Right cardiac atrium (tissue), 5 donors: ENCODE measurements around the gene IFNAR2. TPM values are rescaled to one million over a fixed set of nuclear protein-coding genes. Genes with fewer than 3 reads are reported as not detected.
A peak's percentile ranks its signal among the peaks of the same experiment; 100 is the strongest.
"Not testable (repeated sequence)": the region's sequence is repeated elsewhere in the genome, so short reads cannot be mapped to it uniquely, and the experiment has no call there.

Experiments used
- ATAC-seq, 2 donors: fragments of 200-7000 bp; cut with Tn5 transposase; one replicate each; pipeline versions ENCODE4 v1.8.0 to v1.9.1; 2020; ENCODE audit warnings: moderate library complexity in 2 of 2, mild to moderate bottlenecking in 1 of 2
- DNase-seq, 3 donors: peaks; one replicate each; pipeline ENCODE4 v3.0.0-alpha.2; 2020
- H3K27ac ChIP-seq: one replicate; pipeline ENCODE4 v1.5.1; 2013; ENCODE audit warnings: mild to moderate bottlenecking, low read length, control low read depth, moderate library complexity
- H3K27me3 ChIP-seq: one replicate; pipeline ENCODE4 v1.6.1; 2013; ENCODE audit not compliant: control insufficient read depth, insufficient read depth
- H3K4me1 ChIP-seq: one replicate; pipeline ENCODE4 v1.6.1; 2013; ENCODE audit warnings: low read length; ENCODE audit not compliant: control insufficient read depth, insufficient read depth
- H3K4me3 ChIP-seq: one replicate; pipeline ENCODE4 v1.5.1; 2013; ENCODE audit warnings: low read length, control low read depth
- H3K9me3 ChIP-seq: one replicate; pipeline ENCODE4 v1.6.1; 2013; ENCODE audit warnings: low read length; ENCODE audit not compliant: control insufficient read depth
- WGBS: extraction: QIAGEN DNeasy Blood & Tissue Kit; methylation state at CpG from one replicate; pipeline ENCODE4 v1.1.7; 2013; 5-methylcytosine and 5-hydroxymethylcytosine counted together
- intact Hi-C, 4 donors: fragments of 100-400 bp; cut with DNase I; formaldehyde crosslinking; loops; one replicate each; pipeline versions ENCODE4 v1.11.0 to v1.14.0; 2022 to 2023
- polyA plus RNA-seq: library from polyadenylated mRNA; stranded (reverse); fragments of 200-250 nt; gene quantifications from one replicate; pipeline ENCODE4 v1.2.3, GENCODE V29; 2013
- total RNA-seq, 4 donors: library from RNA; stranded (reverse); fragmentation: NEBNext Ultra II Directional; extraction: Animal tissue kit (Norgen Biotek cat#: 25700); gene quantifications; one replicate each; pipeline ENCODE4 v1.2.1, GENCODE V29; 2021
- donor health status: healthy with polysubstance abuse.
- donor health status: DM: no; HTN: yes; CAD: no.
- donor health status: DM: no; HTN: no; CAD: no.
- donor health status: DM: no; HTN: yes; CAD: no; lungs with severe emphysema.
- donor health status: DM: yes; HTN: yes; CAD: no.

The IFNAR2 gene
- total and polyA plus RNA-seq, 5 donors, result 11.8 to 21.7 (median 15.5) TPM

- ATAC-seq (no peak), DNase-seq (no peak)
- H3K27me3 ChIP-seq, result no peaks in the 10 kb centered on the region
- 37% methylated on average over 5 of the region's 5 CpGs for WGBS
- H3K27ac ChIP-seq, result peak overlapping the region; percentile 13
- intact Hi-C loops, result no loop called here
- no peaks in the 10 kb centered on the region for H3K9me3 ChIP-seq
- no peak overlapping the region for H3K4me3 ChIP-seq
- H3K4me1 ChIP-seq, result peaks cover 4% of the 10 kb centered on the region
Observed at GRCh38 chr21:33232291-33233034, 2.7 kb downstream of the IFNAR2 start.

DNA sequence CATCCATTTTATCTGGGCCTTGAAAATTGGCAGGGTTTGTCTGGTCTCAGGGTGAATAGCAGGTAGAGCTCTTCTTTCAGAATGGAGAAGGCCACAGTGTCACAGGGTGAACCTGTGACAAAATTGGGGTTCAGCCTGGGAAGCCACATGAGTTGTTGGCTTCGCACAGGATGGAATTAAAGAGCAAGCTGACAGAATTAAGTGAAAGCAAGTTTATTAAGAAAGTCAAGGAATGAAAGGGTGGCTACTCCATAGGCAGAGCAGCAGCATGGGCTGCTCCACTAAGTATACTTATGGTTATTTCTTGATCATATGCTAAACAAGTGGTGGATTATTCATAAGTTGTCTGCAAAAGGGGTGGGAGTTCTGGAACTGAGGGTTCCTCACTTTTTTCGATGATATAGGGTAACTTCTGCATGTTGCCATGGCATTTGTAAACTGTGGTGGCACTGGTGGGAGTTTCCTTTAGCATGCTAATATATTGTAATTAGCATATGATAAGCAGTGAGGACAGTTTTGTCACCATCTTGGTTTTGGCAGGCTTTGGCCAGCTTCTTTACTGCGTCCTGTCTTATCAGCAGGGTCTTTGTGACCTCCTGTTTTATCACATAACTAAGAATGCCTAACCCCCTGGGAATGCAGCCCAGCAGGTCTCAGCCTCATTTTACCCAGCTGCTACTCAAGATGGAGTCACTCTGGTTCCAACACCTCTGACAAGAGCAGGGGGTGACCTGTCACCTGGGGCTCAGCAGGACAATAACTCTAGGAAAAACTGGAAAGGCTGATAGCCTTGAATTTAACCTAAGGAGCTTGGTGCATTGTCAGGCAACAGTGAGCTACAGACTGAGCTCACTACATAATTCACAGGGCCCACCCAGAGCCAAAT is 5.1 kb downstream of the IFNAR2 start:
- H3K4me1 ChIP-seq, result peaks cover 7% of the 10 kb centered on the region
- DNase-seq (no peak), ATAC-seq (no peak)
- intact Hi-C loops, result no loop called here
- 74% methylated on average over 3 of the region's 3 CpGs for WGBS
- H3K9me3 ChIP-seq, result no peaks in the 10 kb centered on the region
- H3K4me3 ChIP-seq, result no peak overlapping the region
- no peaks in the 10 kb centered on the region for H3K27me3 ChIP-seq
- H3K27ac ChIP-seq, result no peak overlapping the region

DNA sequence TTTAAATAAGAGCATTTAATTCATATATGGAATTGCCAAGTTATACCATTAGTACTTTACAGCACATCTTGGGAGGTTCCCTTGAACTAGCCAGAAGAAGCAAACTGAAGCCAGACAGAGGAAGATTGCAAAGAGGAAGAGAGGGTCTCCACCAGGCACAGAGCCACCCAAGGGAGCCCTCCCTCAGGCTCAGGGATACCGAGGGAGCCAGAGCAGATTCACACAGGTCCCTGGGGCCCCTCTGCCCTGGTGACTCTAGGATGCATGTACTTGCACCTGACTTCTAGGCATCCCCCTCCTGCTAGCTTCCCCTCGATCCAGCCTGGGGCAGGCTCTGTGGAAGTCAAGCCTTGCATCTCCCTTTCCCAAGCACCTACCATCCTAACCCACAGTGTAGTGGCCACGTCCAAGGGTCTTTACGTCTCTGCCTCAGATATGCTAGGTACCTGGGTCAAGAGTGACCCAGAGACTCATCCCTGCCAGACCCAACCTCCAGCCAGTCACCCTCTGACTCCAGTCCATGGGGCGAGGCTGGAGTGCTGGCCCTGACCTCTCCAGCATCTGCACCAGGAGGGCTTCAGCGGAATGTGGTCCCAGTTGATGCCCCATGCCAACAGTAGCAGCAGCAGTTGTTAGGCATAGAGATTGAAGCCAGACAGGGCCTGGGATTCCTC is 6.4 kb downstream of the IFNAR2 start:
- 96% methylated on average over 6 of the region's 6 CpGs for WGBS
- H3K4me1 ChIP-seq, result peaks cover 7% of the 10 kb centered on the region
- H3K4me3 ChIP-seq, result no peak overlapping the region
- DNase-seq, result no peak
- no peaks in the 10 kb centered on the region for H3K27me3 ChIP-seq
- intact Hi-C loops, result no loop called here
- H3K27ac ChIP-seq, result no peak overlapping the region
- no peaks in the 10 kb centered on the region for H3K9me3 ChIP-seq
- peak in 1 of 2 donors; percentile 28 for ATAC-seq

- Histone ChIP-seq H3K9me3 (no peaks in the 10 kb centered on the region), H3K27ac (no peak overlapping the region), H3K27me3 (no peaks in the 10 kb centered on the region), H3K4me1 (peaks cover 7% of the 10 kb centered on the region), H3K4me3 (no peak overlapping the region)
- 61% methylated on average over 2 of the region's 2 CpGs for WGBS
- ATAC-seq, result peak in 1 of 2 donors; percentile 36
- intact Hi-C loops, result no loop called here
- no peak for DNase-seq
Observed at GRCh38 chr21:33236766-33237165, 7.0 kb downstream of the IFNAR2 start.

GRCh38 chr21:33237486-33237885 is 7.7 kb downstream of the IFNAR2 start:
- ATAC-seq (no peak), DNase-seq (no peak)
- intact Hi-C loops, result no loop called here
- H3K4me1 ChIP-seq, result peaks cover 7% of the 10 kb centered on the region
- no peaks in the 10 kb centered on the region for H3K27me3 ChIP-seq
- no peak overlapping the region for H3K4me3 ChIP-seq
- no peaks in the 10 kb centered on the region for H3K9me3 ChIP-seq
- WGBS, result 77% methylated on average over 3 of the region's 3 CpGs
- H3K27ac ChIP-seq, result no peak overlapping the region

DNA sequence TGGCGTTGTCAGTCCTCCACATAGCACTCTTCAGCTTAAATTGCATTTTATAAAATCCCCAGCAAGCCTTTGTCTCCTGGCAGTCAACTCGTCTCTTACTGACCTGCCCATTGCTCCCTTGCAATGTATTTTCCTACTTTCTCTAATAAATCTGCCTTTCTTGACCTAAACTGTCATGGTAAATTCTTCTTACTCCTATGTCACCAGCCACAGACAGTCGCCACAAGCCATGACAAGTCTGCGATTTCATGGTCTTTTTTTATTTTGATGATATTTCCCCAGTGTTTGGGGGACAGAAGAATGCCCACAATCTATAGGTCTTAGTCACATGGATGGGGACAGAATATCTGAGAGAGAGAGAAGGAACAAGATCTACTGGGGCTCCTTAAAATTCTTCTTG is 8.4 kb downstream of the IFNAR2 start:
- Histone ChIP-seq H3K27ac (no peak overlapping the region), H3K4me3 (no peak overlapping the region), H3K4me1 (peaks cover 7% of the 10 kb centered on the region), H3K9me3 (no peaks in the 10 kb centered on the region), H3K27me3 (no peaks in the 10 kb centered on the region)
- ATAC-seq (no peak), DNase-seq (no peak)
- 91% methylated on average over 4 of the region's 4 CpGs for WGBS
- intact Hi-C loops, result no loop called here

GRCh38 chr21:33238565-33239255 is 9.0 kb downstream of the IFNAR2 start:
- WGBS, result 85% methylated on average over 7 of the region's 7 CpGs
- Histone ChIP-seq H3K4me3 (no peak overlapping the region), H3K4me1 (peaks cover 7% of the 10 kb centered on the region), H3K27me3 (no peaks in the 10 kb centered on the region), H3K27ac (no peak overlapping the region), H3K9me3 (no peaks in the 10 kb centered on the region)
- no peak for ATAC-seq
- intact Hi-C loops, result no loop called here
- DNase-seq, result no peak

- peaks cover 11% of the 10 kb centered on the region for H3K4me1 ChIP-seq
- not testable (repeated sequence) for H3K9me3 ChIP-seq, ATAC-seq, H3K27me3 ChIP-seq, H3K4me3 ChIP-seq, DNase-seq, H3K27ac ChIP-seq
- intact Hi-C loops, result loop anchor here in 1 of 4 donors (10.0 kb wide), 1 partner anchor 95 kb away; no protein-coding TSS in a partner anchor
Observed at GRCh38 chr21:33239559-33240127, 9.9 kb downstream of the IFNAR2 start.

- WGBS, result 100% methylated on average over 2 of the region's 2 CpGs
- no peaks in the 10 kb centered on the region for H3K27me3 ChIP-seq
- no peak for ATAC-seq
- peaks cover 11% of the 10 kb centered on the region for H3K4me1 ChIP-seq
- H3K9me3 ChIP-seq, result no peaks in the 10 kb centered on the region
- no peak for DNase-seq
- no peak overlapping the region for H3K27ac ChIP-seq
- intact Hi-C loops, result loop anchor here in 1 of 4 donors (10.0 kb wide), 1 partner anchor 94 kb away; no protein-coding TSS in a partner anchor
- H3K4me3 ChIP-seq, result no peak overlapping the region
Observed at GRCh38 chr21:33240404-33240803, 10.7 kb downstream of the IFNAR2 start.

GRCh38 chr21:33241846-33242245 is 12.1 kb downstream of the IFNAR2 start:
- Histone ChIP-seq H3K9me3 (no peaks in the 10 kb centered on the region), H3K4me3 (no peak overlapping the region), H3K27ac (no peak overlapping the region), H3K27me3 (no peaks in the 10 kb centered on the region), H3K4me1 (peaks cover 10% of the 10 kb centered on the region)
- DNase-seq, result no peak
- WGBS, result 90% methylated on average over 2 of the region's 2 CpGs
- intact Hi-C loops, result loop anchor here in 1 of 4 donors (10.0 kb wide), 1 partner anchor 93 kb away; no protein-coding TSS in a partner anchor
- no peak for ATAC-seq
